DND-41 (cell line): ENCODE results near the gene AGPAT3.

Source experiments
- EZH2 ChIP-seq: IDR thresholded peaks from 3 replicates; pipeline ENCODE4 v1.6.1; 2012; ENCODE audit warnings: borderline replicate concordance, low read depth, mild to moderate bottlenecking, moderate library complexity, low read length, inconsistent platforms; ENCODE audit not compliant: severe bottlenecking
- TF ChIP-seq, protein P1 (sequence below): IDR thresholded peaks from 2 replicates; pipeline ENCODE4 v1.5.1; 2012; ENCODE audit warnings: borderline replicate concordance, low read length, moderate library complexity, mild to moderate bottlenecking; ENCODE audit not compliant: poor library complexity, severe bottlenecking; ENCODE audit errors: extremely low read depth

DNA sequence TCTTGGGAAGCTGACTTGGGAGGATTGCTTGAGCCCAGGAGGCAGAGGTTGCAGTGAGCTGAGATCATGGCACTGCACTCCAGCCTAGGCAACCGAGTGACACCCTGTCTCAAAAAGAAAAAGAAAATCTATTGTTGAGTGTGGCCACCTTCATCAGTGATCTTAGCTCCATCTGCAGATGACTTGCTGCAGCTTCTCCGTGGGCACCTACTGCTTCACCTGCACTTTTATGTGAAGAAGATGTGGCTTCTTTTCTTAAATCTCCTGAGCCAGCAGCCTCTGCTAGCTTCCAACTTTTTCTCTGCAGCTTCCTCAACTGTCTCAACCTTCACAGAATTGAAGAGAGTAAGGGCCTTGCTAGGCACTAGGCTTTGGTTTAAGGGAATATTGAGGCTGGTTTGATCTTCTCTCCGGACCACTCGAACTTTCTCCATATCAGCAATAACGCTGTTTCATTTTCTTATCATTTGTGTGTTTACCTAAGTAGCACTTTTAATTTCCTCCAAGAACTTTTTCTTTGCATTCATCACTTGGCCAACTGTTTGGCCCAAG is 28.0 kb downstream of the AGPAT3 start:
- TF ChIP-seq EZH2: no peak
- TF ChIP-seq, protein P1, sequence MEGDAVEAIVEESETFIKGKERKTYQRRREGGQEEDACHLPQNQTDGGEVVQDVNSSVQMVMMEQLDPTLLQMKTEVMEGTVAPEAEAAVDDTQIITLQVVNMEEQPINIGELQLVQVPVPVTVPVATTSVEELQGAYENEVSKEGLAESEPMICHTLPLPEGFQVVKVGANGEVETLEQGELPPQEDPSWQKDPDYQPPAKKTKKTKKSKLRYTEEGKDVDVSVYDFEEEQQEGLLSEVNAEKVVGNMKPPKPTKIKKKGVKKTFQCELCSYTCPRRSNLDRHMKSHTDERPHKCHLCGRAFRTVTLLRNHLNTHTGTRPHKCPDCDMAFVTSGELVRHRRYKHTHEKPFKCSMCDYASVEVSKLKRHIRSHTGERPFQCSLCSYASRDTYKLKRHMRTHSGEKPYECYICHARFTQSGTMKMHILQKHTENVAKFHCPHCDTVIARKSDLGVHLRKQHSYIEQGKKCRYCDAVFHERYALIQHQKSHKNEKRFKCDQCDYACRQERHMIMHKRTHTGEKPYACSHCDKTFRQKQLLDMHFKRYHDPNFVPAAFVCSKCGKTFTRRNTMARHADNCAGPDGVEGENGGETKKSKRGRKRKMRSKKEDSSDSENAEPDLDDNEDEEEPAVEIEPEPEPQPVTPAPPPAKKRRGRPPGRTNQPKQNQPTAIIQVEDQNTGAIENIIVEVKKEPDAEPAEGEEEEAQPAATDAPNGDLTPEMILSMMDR: no peak
